Lower leg skin (tissue), 3 donors: Measurements from ENCODE around the gene GPR158.

Experiments
- CTCF ChIP-seq, 3 donors: fragments of 450-650 bp; IDR thresholded peaks; one replicate each; pipeline ENCODE4 v1.5.1; 2016; ENCODE audit warnings: antibody characterized with exemption in 3 of 3, mild to moderate bottlenecking in 3 of 3, moderate library complexity in 2 of 3
- POLR2A ChIP-seq, 2 donors: fragments of 450-650 bp; IDR thresholded peaks; one replicate each; pipeline ENCODE4 v1.6.1; 2016 to 2017; ENCODE audit warnings: antibody characterized with exemption in 2 of 2, mild to moderate bottlenecking in 1 of 2, moderate library complexity in 1 of 2

- TF ChIP-seq POLR2A (IDR thresholded peaks at IDR 0.05) = no peak
- no peak for TF ChIP-seq CTCF (IDR thresholded peaks at IDR 0.05)
Measured at GRCh38 chr10:25582961-25583360, 408.2 kb downstream of the GPR158 start.
